Activated CD4-positive, CD25-positive, alpha-beta regulatory T cell treated with anti-CD3 and anti-CD28 coated beads, Interleukin-2, amount 50 U/mL, for 24 hours (primary cell): ENCODE measurements around the gene TRIM67.
"Not testable (repeated sequence)": the region's sequence is repeated elsewhere in the genome, so short reads cannot be mapped to it uniquely, and the experiment has no call there.

ENCODE experiments used
- ATAC-seq, 2 donors: fragments of 150-1000 bp; cut with Tn5 transposase; one replicate each; pipeline ENCODE4 v1.10.0; 2021; ENCODE audit warnings: mild to moderate bottlenecking in 1 of 2, moderate library complexity in 1 of 2

Gene TRIM67

GRCh38 chr1:231209531-231209930 is 47.7 kb downstream of the TRIM67 start:
- no peak for ATAC-seq

- no peak for ATAC-seq
These were observed 48.3 kb downstream of the TRIM67 start for GRCh38 chr1:231210126-231210525.

GRCh38 chr1:231211005-231211857 is 49.4 kb downstream of the TRIM67 start:
- peak; percentile 85 to 88 for ATAC-seq

GRCh38 chr1:231212301-231212700 is 50.4 kb downstream of the TRIM67 start:
- not testable (repeated sequence) for ATAC-seq

- ATAC-seq: no peak
These were observed 52.1 kb downstream of the TRIM67 start for GRCh38 chr1:231213831-231214573.

GRCh38 chr1:231214918-231215680 is 53.2 kb downstream of the TRIM67 start:
- no peak for ATAC-seq

- ATAC-seq: no peak
These were observed 54.0 kb downstream of the TRIM67 start for GRCh38 chr1:231215681-231216385.

GRCh38 chr1:231216498-231216897 is 54.6 kb downstream of the TRIM67 start:
- ATAC-seq: no peak

- ATAC-seq: no peak
These were observed 55.2 kb downstream of the TRIM67 start for GRCh38 chr1:231217056-231217455.

GRCh38 chr1:231218078-231218477 is 56.2 kb downstream of the TRIM67 start:
- ATAC-seq: no peak

GRCh38 chr1:231219422-231220401 is 57.9 kb downstream of the TRIM67 start:
- ATAC-seq: no peak

GRCh38 chr1:231220801-231221200 is 58.9 kb downstream of the TRIM67 start:
- no peak for ATAC-seq

GRCh38 chr1:231226156-231226555 is 64.3 kb downstream of the TRIM67 start:
- no peak for ATAC-seq

GRCh38 chr1:231231511-231231910 is 69.7 kb downstream of the TRIM67 start:
- ATAC-seq: no peak

GRCh38 chr1:231232870-231233734 is 71.2 kb downstream of the TRIM67 start:
- no peak for ATAC-seq

GRCh38 chr1:231233735-231234417 is 72.0 kb downstream of the TRIM67 start:
- no peak for ATAC-seq

- ATAC-seq: no peak
These were observed 72.6 kb downstream of the TRIM67 start for GRCh38 chr1:231234506-231234905.

GRCh38 chr1:231235526-231236207 is 73.8 kb downstream of the TRIM67 start:
- ATAC-seq: no peak

- no peak for ATAC-seq
These were observed 74.3 kb downstream of the TRIM67 start for GRCh38 chr1:231236208-231236591.
